GM21529 (cell line): ENCODE measurements around the gene WRAP53.

Source experiments
- ATAC-seq: cut with Tn5 transposase; IDR thresholded peaks from one replicate; pipeline ENCODE4 v1.9.1; 2021; ENCODE audit not compliant: unreplicated experiment

The WRAP53 gene

GRCh38 chr17:7707858-7708750, 19.8 kb downstream of the WRAP53 start:
- no peak for ATAC-seq

- no peak for ATAC-seq
Measured at GRCh38 chr17:7709031-7709430, 20.8 kb downstream of the WRAP53 start.

- no peak for ATAC-seq
Measured at GRCh38 chr17:7710301-7710700, 22.0 kb downstream of the WRAP53 start.

- ATAC-seq, result no peak
Measured at GRCh38 chr17:7711051-7711755, 22.9 kb downstream of the WRAP53 start.

GRCh38 chr17:7712111-7712771, 24.0 kb downstream of the WRAP53 start:
- ATAC-seq, result no peak

GRCh38 chr17:7713782-7714181, 25.5 kb downstream of the WRAP53 start:
- ATAC-seq, result no peak

GRCh38 chr17:7714721-7715594, 26.7 kb downstream of the WRAP53 start:
- no peak for ATAC-seq

GRCh38 chr17:7715936-7716886, 27.9 kb downstream of the WRAP53 start:
- no peak for ATAC-seq

GRCh38 chr17:7716901-7717755, 28.9 kb downstream of the WRAP53 start, which contains the start of gene DNAH2:
TSS of gene DNAH2 (plus strand) at chr17:7717744. CDS start at chr17:7719735, 1,991 bp downstream.
- ATAC-seq, result no peak

GRCh38 chr17:7717756-7718350, 29.6 kb downstream of the WRAP53 start:
- ATAC-seq, result no peak

- no peak for ATAC-seq
Measured at GRCh38 chr17:7719661-7720060, 31.4 kb downstream of the WRAP53 start.

GRCh38 chr17:7720125-7720524, 31.8 kb downstream of the WRAP53 start:
- ATAC-seq, result no peak

- ATAC-seq, result no peak
Measured at GRCh38 chr17:7721612-7722011, 33.3 kb downstream of the WRAP53 start.

GRCh38 chr17:7727886-7728285, 39.6 kb downstream of the WRAP53 start:
- no peak for ATAC-seq

GRCh38 chr17:7729816-7730215, 41.5 kb downstream of the WRAP53 start:
- no peak for ATAC-seq

GRCh38 chr17:7732981-7733539, 44.8 kb downstream of the WRAP53 start:
- no peak for ATAC-seq

- ATAC-seq, result no peak
Measured at GRCh38 chr17:7737601-7738000, 49.3 kb downstream of the WRAP53 start.

GRCh38 chr17:7739746-7740145, 51.5 kb downstream of the WRAP53 start:
- no peak for ATAC-seq
